IMR-90 (cell line): ENCODE results near the gene ZNF263. TPM values are rescaled to one million over a fixed set of nuclear protein-coding genes. Genes with fewer than 3 reads are reported as not detected.

ENCODE experiments used
- ATAC-seq: fragments of 200-7000 bp; cut with Tn5 transposase; 2 replicates; pipeline ENCODE4 v1.9.1; 2020; ENCODE audit warnings: low read depth, mild to moderate bottlenecking, moderate library complexity
- BruUV-seq: library from RNA; stranded (reverse); fragments of 400-500 nt; replicated peaks from 2 replicates; lab custom pipeline; 2021; lab: Mats Ljungman, UMichigan
- CTCF ChIA-PET: fragments of 300-600 bp; formaldehyde crosslinking; extraction: SDS; loops from one replicate; lab custom pipeline; 2021; ENCODE audit warnings: antibody characterized with exemption; lab: Yijun Ruan, JAX
- POLR2A ChIA-PET: fragments of 300-600 bp; sonication (Branson Sonifier 250); formaldehyde crosslinking; loops from one replicate; lab custom pipeline; 2022; ENCODE audit warnings: antibody characterized with exemption; ENCODE audit not compliant: unreplicated experiment; lab: Charles Lee
- DNase-seq: peaks from one replicate; pipeline ENCODE4 v3.0.0; 2013
- H2AFZ ChIP-seq: replicated peaks from 2 replicates; pipeline ENCODE3; 2013; ENCODE audit warnings: low read length, mild to moderate bottlenecking; ENCODE audit not compliant: poor library complexity
- H2AK5ac ChIP-seq: 2 replicates; pipeline ENCODE4 v1.6.1; 2013; ENCODE audit warnings: low read depth, low read length, inconsistent platforms
- H2AK9ac ChIP-seq: replicated peaks from 2 replicates; pipeline ENCODE3; 2013; ENCODE audit warnings: mild to moderate bottlenecking, low read depth, low read length, moderate library complexity; ENCODE audit not compliant: poor library complexity
- H2BK120ac ChIP-seq: 2 replicates; pipeline ENCODE4 v1.6.1; 2013; ENCODE audit warnings: low read depth, low read length, inconsistent platforms
- H2BK15ac ChIP-seq: 3 replicates; pipeline ENCODE4 v1.6.1; 2013; ENCODE audit warnings: low read depth, low read length, inconsistent platforms
- H2BK20ac ChIP-seq: 2 replicates; pipeline ENCODE4 v1.6.1; 2013; ENCODE audit warnings: low read depth, mild to moderate bottlenecking, inconsistent platforms, low read length, moderate library complexity
- H2BK5ac ChIP-seq: 2 replicates; pipeline ENCODE4 v1.6.1; 2013; ENCODE audit warnings: mild to moderate bottlenecking, low read depth, low read length, inconsistent platforms; ENCODE audit not compliant: poor library complexity, severe bottlenecking
- H3K14ac ChIP-seq: replicated peaks from 2 replicates; pipeline ENCODE4 v1.6.1; 2013; ENCODE audit warnings: low read depth, low read length, inconsistent platforms
- H3K18ac ChIP-seq: 2 replicates; pipeline ENCODE4 v1.6.1; 2013; ENCODE audit warnings: low read depth, low read length, control low read depth
- H3K23ac ChIP-seq: 2 replicates; pipeline ENCODE4 v1.6.1; 2013; ENCODE audit warnings: low read depth, low read length, inconsistent platforms
- H3K27ac ChIP-seq: 2 replicates; pipeline ENCODE4 v1.5.1; 2013; ENCODE audit warnings: mild to moderate bottlenecking, control low read depth, low read length; ENCODE audit not compliant: insufficient read depth
- H3K27me3 ChIP-seq: 2 replicates; pipeline ENCODE4 v1.6.1; 2013; ENCODE audit warnings: low read length; ENCODE audit not compliant: control insufficient read depth, insufficient read depth
- H3K36me3 ChIP-seq: 2 replicates; pipeline ENCODE4 v1.6.1; 2013; ENCODE audit warnings: low read length, mixed read lengths; ENCODE audit not compliant: control insufficient read depth, insufficient read depth
- H3K4ac ChIP-seq: 2 replicates; pipeline ENCODE4 v1.6.1; 2013; ENCODE audit warnings: low read depth, low read length, inconsistent platforms
- H3K4me1 ChIP-seq: 2 replicates; pipeline ENCODE4 v1.6.1; 2013; ENCODE audit warnings: low read length, mixed read lengths; ENCODE audit not compliant: control insufficient read depth, insufficient read depth
- H3K4me2 ChIP-seq: 2 replicates; pipeline ENCODE4 v1.6.1; 2013; ENCODE audit warnings: low read depth, mild to moderate bottlenecking, control low read depth, low read length, moderate library complexity
- H3K4me3 ChIP-seq: 2 replicates; pipeline ENCODE4 v1.5.1; 2013; ENCODE audit warnings: low read depth, mild to moderate bottlenecking, control low read depth, low read length, moderate library complexity; ENCODE audit not compliant: insufficient read depth
- H3K56ac ChIP-seq: 2 replicates; pipeline ENCODE4 v1.6.1; 2013; ENCODE audit warnings: low read length, inconsistent platforms; ENCODE audit not compliant: insufficient read depth; ENCODE audit errors: extremely low read depth
- H3K79me1 ChIP-seq, 2 experiments: 2 replicates each; pipeline ENCODE4 v1.6.1; 2013; ENCODE audit warnings: low read length in 2 of 2, inconsistent platforms in 1 of 2, low read depth in 1 of 2
- H3K9ac ChIP-seq: 2 replicates; pipeline ENCODE4 v1.6.1; 2013; ENCODE audit warnings: low read depth, low read length, control low read depth
- H3K9me1 ChIP-seq: 2 replicates; pipeline ENCODE4 v1.6.1; 2013; ENCODE audit warnings: low read length, inconsistent platforms; ENCODE audit not compliant: insufficient read depth
- H3K9me3 ChIP-seq: 2 replicates; pipeline ENCODE4 v1.6.1; 2013; ENCODE audit warnings: low read length; ENCODE audit not compliant: control insufficient read depth, insufficient read depth
- H4K20me1 ChIP-seq: 2 replicates; pipeline ENCODE4 v1.6.1; 2013; ENCODE audit warnings: low read length, inconsistent platforms; ENCODE audit not compliant: insufficient read depth
- H4K5ac ChIP-seq: 2 replicates; pipeline ENCODE4 v1.6.1; 2013; ENCODE audit warnings: mild to moderate bottlenecking, low read depth, low read length, control low read depth
- H4K8ac ChIP-seq, 2 experiments: 2 replicates each; pipeline ENCODE4 v1.6.1; 2013; ENCODE audit warnings: low read depth in 2 of 2, low read length in 2 of 2, control low read depth in 1 of 2, inconsistent platforms in 1 of 2
- H4K91ac ChIP-seq: 2 replicates; pipeline ENCODE4 v1.6.1; 2013; ENCODE audit warnings: low read depth, low read length, inconsistent platforms; ENCODE audit not compliant: insufficient read depth
- CEBPB ChIP-seq: IDR thresholded peaks from 2 replicates; pipeline ENCODE4 v1.6.1; 2012; ENCODE audit warnings: low read depth, low read length, improper control_type of control experiment
- CHD1 ChIP-seq: IDR thresholded peaks from 2 replicates; pipeline ENCODE4 v1.6.1; 2012; ENCODE audit warnings: low read depth, low read length, improper control_type of control experiment
- CTCF ChIP-seq: conservative IDR thresholded peaks from 2 replicates; pipeline ENCODE4 v1.5.1; 2012; ENCODE audit warnings: mild to moderate bottlenecking, low read depth, low read length, improper control_type of control experiment
- MAZ ChIP-seq: IDR thresholded peaks from 2 replicates; pipeline ENCODE4 v1.6.1; 2012; ENCODE audit warnings: low read depth, mild to moderate bottlenecking, low read length, improper control_type of control experiment, moderate library complexity, borderline replicate concordance
- NFE2L2 ChIP-seq: fragments of 150-350 bp; IDR thresholded peaks from 2 replicates; pipeline ENCODE4 v1.6.1; 2016; ENCODE audit warnings: low read depth, mild to moderate bottlenecking, low read length
- RCOR1 ChIP-seq: IDR thresholded peaks from 2 replicates; pipeline ENCODE4 v1.6.1; 2012; ENCODE audit warnings: mild to moderate bottlenecking, low read length, improper control_type of control experiment; ENCODE audit not compliant: insufficient replicate concordance
- SMC3 ChIP-seq: fragments of 150-350 bp; IDR thresholded peaks from 2 replicates; pipeline ENCODE4 v1.6.1; 2016; ENCODE audit warnings: low read depth, mild to moderate bottlenecking, antibody characterized with exemption, low read length, moderate library complexity
- WGBS, 2 experiments: methylation state at CpG; one replicate each; pipeline versions ENCODE4 v1.1.5 to v1.1.7; 2013; ENCODE audit warnings: missing lambda C conversion rate in 2 of 2; ENCODE audit not compliant: insufficient read length in 1 of 2; ENCODE audit errors: extremely low coverage in 2 of 2; 5-methylcytosine and 5-hydroxymethylcytosine counted together
- dilution Hi-C: fragments of 300-500 bp; cut with HindIII; formaldehyde crosslinking; loops from one replicate; pipeline ENCODE4 v1.14.3; 2018; ENCODE audit warnings: low sequenced_read_pairs; ENCODE audit not compliant: unreplicated experiment
- in situ Hi-C: fragments of 300-500 bp; cut with MboI; formaldehyde crosslinking; loops from 3 replicates; pipeline ENCODE4 v1.14.3; 2019; ENCODE audit warnings: low sequenced_read_pairs, inconsistent platforms, mixed read lengths
- intact Hi-C: fragments of 100-400 bp; cut with micrococcal nuclease; formaldehyde crosslinking; loops from 2 replicates; pipeline ENCODE4 v1.10.0; 2022
- polyA plus RNA-seq, 3 experiments: library from polyadenylated mRNA; depleted of rRNA; stranded (reverse); fragments of >200 nt; gene quantifications; 2 replicates each; pipeline ENCODE4 v1.2.3, GENCODE V29; 2012; ENCODE audit warnings: low replicate concordance in 1 of 3
- total RNA-seq: library from RNA; depleted of rRNA; stranded (reverse); fragments of >200 nt; gene quantifications from 2 replicates; pipeline ENCODE4 v1.2.3, GENCODE V29; 2012

ZNF263 gene
- total and polyA plus RNA-seq, 2 of the 4 experiments (the other 2 are of a cell fraction): 20.8 to 40.3 TPM

- no peak overlapping the region for H4K5ac ChIP-seq
- H3K14ac ChIP-seq: no peak overlapping the region
- intact Hi-C loops: loop anchor here (10.0 kb wide), 1 partner anchor 220 kb away; the partner anchor contains the start of gene CLUAP1
- in situ Hi-C loops: no loop called here
- no peak overlapping the region for H3K27ac ChIP-seq
- H3K4me2 ChIP-seq: peak overlapping the region; percentile 94
- H3K36me3 ChIP-seq: peaks cover 33% of the 10 kb centered on the region
- peaks cover 6% of the 10 kb centered on the region; the same call in 1 of the 2 replicates for H3K4me1 ChIP-seq
- H4K8ac ChIP-seq: no peak overlapping the region
- DNase-seq: no peak
- H3K9me1 ChIP-seq: no peaks in the 10 kb centered on the region
- H2AFZ ChIP-seq: no peak overlapping the region
- H3K18ac ChIP-seq: no peak overlapping the region
- dilution Hi-C loops: no loop called here
- no peak overlapping the region for H3K56ac ChIP-seq
- H4K20me1 ChIP-seq: peaks cover 19% of the 10 kb centered on the region
- no peak overlapping the region for H3K4me3 ChIP-seq
- H3K23ac ChIP-seq: no peak overlapping the region
- ATAC-seq: no peak
- TF ChIP-seq SMC3: no peak
- TF ChIP-seq RCOR1: no peak
- no peak for TF ChIP-seq CHD1
- no peak for TF ChIP-seq CTCF
- no peak for TF ChIP-seq NFE2L2
- TF ChIP-seq MAZ: no peak
- TF ChIP-seq CEBPB: no peak
- H3K79me1 ChIP-seq: peaks cover 16 to 60% of the 10 kb centered on the region in 2 experiments
- H3K27me3 ChIP-seq: no peaks in the 10 kb centered on the region
- no peak overlapping the region for H2BK15ac ChIP-seq
- H3K9ac ChIP-seq: no peak overlapping the region
- H2AK9ac ChIP-seq: peak overlapping the region; percentile 49
- 89% methylated on average over 3 of the region's 6 CpGs; no CpG with 5 or more reads in 1 of the 2 experiments for WGBS, 2 experiments
- H2BK5ac ChIP-seq: no peak overlapping the region
- H2BK20ac ChIP-seq: no peak overlapping the region
- H3K9me3 ChIP-seq: peaks cover 25% of the 10 kb centered on the region
- H2AK5ac ChIP-seq: no peak overlapping the region
- CTCF ChIA-PET: no interaction called here
- BruUV-seq: no TSS peak
- no peak overlapping the region for H3K4ac ChIP-seq
- no peak overlapping the region for H4K91ac ChIP-seq
- H2BK120ac ChIP-seq: no peak overlapping the region
- POLR2A ChIA-PET: no interaction called here
These were observed 1.8 kb downstream of the ZNF263 start for GRCh38 chr16:3285131-3285530.
